Measurements from ENCODE around the gene SRCAP.

DNA sequence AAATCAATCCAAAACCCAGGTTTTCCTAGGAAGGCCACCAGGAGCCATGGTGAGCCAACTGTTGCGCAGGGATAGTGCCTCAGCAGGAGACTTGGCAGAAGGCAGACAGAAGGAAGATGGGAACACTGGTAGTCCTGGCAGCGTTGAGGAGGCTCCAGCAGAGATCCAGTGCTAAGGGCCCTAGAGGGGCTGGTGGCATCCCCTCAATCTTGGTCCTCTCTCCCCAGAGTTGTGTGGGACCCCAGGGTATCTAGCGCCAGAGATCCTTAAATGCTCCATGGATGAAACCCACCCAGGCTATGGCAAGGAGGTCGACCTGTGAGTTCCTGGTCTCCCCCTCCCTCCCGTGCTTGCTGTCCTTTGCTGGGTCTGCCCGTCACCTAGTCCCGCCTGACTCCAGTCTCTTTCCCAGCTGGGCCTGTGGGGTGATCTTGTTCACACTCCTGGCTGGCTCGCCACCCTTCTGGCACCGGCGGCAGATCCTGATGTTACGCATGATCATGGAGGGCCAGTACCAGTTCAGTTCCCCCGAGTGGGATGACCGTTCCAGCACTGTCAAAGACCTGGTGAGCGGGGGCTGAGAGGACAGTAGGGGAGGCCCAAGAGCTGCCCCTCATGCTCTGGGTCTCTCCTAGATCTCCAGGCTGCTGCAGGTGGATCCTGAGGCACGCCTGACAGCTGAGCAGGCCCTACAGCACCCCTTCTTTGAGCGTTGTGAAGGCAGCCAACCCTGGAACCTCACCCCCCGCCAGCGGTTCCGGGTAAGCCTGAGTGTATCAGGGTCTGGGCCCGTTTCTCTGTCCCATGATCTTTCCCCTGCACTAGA is 57.2 kb downstream of the SRCAP start:
- TF ChIP-seq ZNF24 (tag by site-specific recombination; IDR thresholded peaks at IDR 0.05) (no peak), ZFP3 (tag by site-specific recombination; IDR thresholded peaks at IDR 0.05; ENCODE audit: low read depth) (no peak), ATF2 (tag by site-specific recombination; IDR thresholded peaks at IDR 0.05; ENCODE audit: low read depth) (no peak), SP2 (tag by site-specific recombination; IDR thresholded peaks at IDR 0.05) (no peak), ZNF629 (tag by site-specific recombination; IDR thresholded peaks at IDR 0.05) (no peak)
- TF ChIP-seq, protein P1, sequence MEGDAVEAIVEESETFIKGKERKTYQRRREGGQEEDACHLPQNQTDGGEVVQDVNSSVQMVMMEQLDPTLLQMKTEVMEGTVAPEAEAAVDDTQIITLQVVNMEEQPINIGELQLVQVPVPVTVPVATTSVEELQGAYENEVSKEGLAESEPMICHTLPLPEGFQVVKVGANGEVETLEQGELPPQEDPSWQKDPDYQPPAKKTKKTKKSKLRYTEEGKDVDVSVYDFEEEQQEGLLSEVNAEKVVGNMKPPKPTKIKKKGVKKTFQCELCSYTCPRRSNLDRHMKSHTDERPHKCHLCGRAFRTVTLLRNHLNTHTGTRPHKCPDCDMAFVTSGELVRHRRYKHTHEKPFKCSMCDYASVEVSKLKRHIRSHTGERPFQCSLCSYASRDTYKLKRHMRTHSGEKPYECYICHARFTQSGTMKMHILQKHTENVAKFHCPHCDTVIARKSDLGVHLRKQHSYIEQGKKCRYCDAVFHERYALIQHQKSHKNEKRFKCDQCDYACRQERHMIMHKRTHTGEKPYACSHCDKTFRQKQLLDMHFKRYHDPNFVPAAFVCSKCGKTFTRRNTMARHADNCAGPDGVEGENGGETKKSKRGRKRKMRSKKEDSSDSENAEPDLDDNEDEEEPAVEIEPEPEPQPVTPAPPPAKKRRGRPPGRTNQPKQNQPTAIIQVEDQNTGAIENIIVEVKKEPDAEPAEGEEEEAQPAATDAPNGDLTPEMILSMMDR (tag by site-specific recombination; IDR thresholded peaks at IDR 0.05) = no peak

All from HEK293 (cell line).